Measurements from ENCODE around the gene LCT.
A peak's percentile ranks its signal among the peaks of the same experiment; 100 is the strongest.
"Not testable (repeated sequence)": the region's sequence is repeated elsewhere in the genome, so short reads cannot be mapped to it uniquely, and the experiment has no call there.

Gene LCT

GRCh38 chr2:135796606-135797005 is 40.4 kb downstream of the LCT start:
- no peak for DNase-seq

DNA sequence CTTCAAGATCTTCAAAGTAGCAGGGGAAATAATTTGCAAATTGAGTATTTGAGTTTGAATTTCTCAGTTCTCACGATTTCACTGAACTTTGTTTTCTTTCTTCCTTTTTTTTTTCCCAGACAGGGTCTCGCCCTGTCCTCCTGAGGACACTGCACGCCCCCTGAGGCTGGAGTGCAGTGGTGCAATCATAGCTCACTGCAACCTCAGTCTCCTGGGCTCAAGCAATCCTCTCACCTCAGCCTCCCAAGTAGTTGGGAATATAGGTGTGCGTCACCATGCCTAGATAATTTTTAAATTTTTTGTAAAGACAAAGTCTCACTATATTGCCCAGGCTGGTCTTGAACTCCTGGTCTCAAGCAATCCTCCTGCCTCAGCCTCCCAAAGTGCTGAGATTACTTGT is 41.3 kb downstream of the LCT start:
- not testable (repeated sequence) for DNase-seq

DNA sequence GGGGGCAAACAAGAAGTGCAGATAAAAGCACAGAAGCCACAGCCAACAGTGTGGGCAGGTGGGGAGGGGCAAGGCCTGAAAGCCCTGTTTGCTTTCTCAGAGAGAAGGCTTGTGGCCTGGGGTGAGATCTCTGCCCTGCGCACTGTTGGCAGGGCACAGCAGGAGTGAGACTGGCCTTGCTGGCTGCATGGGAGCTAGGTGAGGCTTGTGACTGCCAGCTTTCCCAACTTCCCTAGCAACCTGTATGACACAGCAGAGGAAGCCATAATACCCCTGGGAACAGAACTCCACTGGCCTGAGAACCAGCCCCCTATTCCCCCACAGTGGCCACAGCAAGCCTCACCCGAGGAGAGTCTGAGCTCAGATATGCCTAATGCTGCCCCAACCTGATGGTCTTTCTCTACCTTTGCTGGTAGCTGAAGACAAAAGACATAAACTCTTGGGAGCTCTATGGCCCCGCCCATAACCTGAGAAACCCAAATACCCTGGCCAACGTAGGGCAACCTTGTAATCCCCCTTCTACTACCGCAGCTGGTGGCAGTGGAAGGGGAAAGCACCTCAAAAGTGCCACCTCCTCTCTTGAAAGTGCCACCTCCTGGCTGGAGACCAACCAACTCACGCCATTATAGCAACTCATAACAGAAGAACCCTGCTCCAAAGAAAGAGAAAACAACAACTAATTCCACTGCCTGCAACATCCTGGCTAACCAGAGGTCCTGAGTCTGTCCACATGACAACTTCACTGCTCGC is 44.4 kb downstream of the LCT start:
- DNase-seq: no peak

DNA sequence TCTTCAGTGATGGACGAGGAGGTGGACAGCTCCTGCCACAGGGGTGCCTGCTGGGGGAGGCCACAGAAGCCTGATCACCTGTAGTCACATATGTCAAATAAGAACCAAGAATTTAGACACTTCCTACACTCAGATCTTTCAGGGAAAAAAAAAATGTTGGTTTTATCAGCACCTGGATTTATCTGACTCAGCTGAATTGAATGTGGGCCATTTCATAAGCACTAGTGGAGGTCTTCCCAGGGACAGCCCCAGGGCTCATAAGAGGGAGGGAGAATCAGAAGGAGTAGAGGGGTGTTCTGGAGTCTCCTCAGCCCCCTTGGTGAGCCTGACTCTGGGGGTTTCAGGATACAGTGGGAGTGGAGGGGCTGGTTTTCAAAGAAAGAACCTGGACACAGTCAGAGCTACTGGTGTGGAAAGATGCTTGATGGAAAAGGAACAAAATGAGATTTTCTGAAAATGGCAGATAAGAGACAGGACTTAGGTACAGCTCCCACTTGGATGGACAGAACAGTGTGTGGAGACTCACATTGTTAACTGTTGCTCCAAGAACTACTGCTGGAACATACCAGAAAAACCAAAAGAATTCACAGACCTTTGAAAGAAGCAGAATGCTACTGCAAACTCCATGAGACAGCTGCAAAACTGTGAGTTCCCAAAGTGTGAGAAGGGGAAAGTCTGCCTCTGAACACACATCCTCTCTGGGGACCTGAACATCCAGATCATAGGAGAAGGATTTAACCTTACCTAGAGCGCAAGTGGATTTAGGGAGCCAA is 45.4 kb downstream of the LCT start:
- no peak for DNase-seq

DNA sequence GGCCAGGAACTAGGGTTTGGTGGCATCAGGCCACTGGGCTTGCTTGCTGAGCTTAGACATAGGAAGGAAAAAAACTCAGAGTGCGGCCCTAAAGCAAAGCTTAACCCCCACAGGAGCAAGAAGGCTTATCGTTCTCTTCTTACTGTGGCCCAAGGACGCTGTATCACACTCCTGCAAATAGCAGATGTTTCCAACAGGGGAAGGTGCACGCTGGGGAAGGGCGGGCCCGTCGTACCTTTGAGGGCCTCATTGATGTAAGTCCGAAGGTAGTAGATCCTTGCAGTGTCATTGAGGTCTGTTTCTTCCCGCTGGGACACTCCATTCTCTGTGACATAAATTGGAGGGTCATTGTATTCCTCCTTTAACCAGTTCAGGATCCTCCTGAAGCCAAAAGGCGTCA is 46.6 kb downstream of the LCT start:
- no peak for DNase-seq

DNA sequence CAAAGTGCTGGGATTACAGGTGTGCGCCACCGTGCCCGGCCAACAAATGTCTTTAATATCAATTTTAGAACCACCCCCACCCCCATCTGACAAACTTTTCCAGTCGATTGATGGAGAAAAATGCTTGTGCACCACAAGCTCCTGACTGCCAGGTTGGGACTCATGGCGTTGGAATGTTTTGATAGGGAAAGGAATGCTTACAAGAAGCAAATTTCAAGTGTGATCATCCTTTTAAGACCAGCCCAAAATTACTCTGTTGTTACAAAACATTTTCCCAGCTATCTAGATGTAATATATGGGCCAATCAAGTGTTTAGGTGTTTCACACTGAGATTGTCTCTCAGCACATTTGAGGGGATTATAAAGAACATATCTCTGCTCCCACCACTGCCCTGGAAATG is 50.2 kb downstream of the LCT start:
- DNase-seq: no peak

DNA sequence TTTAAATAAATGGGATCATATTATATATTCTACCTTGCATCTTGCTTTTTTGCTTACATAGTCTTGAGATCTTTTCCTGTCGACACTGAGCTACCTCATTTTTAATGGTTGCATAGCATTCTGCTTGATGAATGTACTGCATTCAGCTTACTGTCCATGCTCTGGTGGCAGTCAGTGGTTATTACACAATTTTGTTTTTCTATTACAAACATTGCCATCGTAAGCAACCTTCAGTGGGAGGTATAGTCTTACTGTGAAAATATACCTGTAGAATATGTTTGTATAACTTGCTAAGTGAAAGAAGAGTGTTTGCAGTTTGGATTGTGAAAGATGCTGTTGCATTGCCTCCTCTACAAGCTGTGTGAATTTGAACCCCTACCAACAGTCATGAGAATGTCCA is 52.0 kb downstream of the LCT start:
- DNase-seq: no peak

GRCh38 chr2:135783439-135783838 is 53.5 kb downstream of the LCT start:
- no peak for DNase-seq

GRCh38 chr2:135782231-135782630 is 54.8 kb downstream of the LCT start:
- DNase-seq: no peak

DNA sequence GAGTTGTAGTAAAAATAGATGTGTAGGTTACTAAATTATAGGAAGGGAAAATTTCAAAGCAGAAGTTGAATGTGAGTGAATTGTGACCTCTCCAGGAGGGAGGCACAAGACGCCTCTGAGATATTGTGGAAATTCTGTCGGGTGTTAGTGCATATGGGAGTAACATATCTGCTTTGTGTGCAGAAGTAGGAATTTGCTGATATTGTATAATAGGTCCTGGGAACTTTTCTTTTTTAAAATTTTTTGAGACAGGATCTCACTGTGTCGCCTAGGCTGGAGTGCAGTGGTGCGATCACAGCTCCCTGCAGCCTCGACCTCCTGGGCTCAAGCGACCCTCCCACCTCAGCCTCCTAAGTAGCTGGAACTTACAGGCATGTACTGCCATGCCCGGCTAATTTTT is 60.6 kb downstream of the LCT start:
- DNase-seq: no peak

GRCh38 chr2:135775420-135775819 is 61.6 kb downstream of the LCT start:
- DNase-seq: no peak

DNA sequence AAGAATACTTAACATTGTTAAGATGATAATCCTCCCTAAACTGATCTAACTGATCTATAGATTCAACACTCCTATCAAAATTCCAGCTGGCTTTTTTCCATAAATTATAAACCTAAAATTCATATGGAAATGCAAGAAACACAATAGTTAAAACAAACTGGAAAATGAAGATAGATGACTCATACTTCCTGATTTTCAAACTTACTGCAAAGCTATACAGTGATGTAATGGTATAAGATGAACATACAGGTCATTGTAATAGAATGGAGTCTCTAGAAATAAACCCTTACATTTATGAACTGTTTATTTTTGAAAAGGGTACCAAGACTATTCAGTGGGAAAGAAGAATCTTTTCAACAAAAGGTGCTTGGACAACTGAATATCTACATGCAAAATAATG is 63.1 kb downstream of the LCT start:
- DNase-seq: no peak

DNA sequence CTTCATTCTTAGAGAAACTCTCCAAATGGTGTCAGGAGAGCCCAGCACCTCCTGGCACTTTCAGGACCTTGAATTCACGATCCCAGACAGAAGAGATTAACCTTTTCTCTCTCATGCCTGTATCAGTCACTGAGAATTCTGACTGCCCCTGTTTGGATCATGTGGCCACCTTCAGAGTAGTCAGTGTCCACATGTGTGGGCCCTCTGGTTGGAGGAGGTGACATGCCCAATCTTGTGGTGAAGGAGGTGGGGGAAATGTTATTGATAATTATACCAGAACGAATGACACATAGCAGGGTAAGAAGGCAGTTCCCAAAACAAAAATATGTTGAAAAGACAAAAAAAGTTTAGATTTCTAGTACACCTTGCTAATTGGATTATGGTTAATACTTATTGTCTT is 63.7 kb downstream of the LCT start:
- DNase-seq: no peak

GRCh38 chr2:135768863-135769262 is 68.1 kb downstream of the LCT start:
- DNase-seq: no peak

- no peak for DNase-seq
These were observed 74.5 kb downstream of the LCT start for GRCh38 chr2:135762530-135762929.

DNA sequence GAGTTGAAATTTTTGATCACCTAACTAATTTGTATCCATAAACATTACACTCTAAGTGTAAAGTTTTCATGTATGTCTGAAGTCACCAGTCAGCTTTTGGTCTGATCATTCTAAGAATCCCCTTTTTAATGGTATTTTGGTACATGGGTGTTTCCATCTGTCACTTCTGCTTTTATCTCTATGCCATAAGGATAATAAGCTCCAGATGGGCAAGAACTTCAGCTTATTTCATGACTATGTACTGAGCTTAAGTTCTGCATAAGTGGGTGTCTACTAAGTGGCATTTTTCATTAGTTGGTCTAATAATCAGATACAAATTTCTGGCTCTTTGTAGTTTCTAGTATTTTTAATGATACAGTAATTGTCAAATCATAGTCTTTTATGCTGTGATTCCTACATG is 75.0 kb downstream of the LCT start:
- peak; percentile 74 for DNase-seq

DNA sequence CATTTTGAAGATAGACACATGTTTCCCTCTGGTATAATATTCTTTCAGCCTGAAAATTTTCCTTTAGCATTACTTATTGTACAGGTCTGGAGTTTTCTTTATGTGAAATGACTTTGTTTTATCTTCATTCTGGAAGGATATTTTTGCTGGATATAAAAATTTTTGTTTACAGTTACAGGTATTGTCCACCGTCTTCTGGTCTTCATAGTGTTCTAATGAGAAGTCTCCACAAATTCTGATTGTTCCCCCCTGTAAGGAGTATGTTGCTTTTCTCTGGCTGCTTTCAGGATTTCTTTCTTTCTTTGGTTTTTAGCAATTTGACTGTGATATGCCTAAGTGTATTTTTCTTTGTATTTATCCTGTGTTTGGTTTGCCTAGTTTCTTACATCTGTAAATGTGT is 80.3 kb downstream of the LCT start:
- DNase-seq: no peak

DNA sequence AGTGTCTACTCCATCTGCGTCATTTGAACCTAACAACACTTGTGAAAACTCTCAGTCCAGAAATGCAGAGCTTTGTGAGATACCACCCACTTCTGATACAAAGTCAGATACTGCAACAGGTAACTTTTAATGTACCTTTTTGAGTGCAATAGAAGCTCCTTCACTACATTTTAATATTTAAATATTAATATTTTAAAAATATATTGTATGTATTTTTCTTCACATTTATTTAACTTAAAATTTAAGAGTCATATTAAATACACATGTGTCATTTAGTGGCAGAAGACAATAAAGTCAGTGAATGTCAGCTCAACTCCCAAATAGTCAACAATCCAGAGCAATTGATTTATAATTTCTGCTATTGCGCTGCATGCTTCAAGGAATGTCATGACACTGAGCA is 81.4 kb downstream of the LCT start:
- no peak for DNase-seq

GRCh38 chr2:135745545-135745944 is 91.4 kb downstream of the LCT start:
- DNase-seq: no peak

DNA sequence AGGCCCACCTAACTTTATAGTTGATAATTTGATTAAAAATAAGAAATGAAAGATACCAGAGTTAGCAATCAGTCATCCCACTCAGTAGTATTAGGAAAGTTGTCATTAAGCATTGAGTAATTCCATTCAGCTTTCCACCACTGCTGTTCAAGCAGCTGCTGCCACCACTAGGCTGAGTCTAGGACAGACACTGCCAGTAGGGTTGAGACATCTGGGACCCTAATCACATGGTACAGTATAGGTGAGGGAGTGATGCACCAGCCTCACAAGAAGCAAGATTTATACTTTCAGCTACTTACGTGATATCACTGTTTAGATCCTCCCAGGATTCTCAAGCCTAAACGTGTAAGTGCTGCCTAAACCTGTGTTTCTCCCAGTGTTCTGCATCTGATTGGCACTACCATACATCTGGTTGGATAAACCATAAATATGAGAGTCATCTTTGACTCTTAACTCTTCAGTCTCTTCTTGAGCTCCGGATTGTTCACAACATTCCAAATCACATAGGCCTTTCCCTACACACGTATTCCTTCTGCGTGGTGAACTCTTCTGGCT is 92.1 kb downstream of the LCT start:
- no peak for DNase-seq

- DNase-seq: no peak
These were observed 93.1 kb downstream of the LCT start for GRCh38 chr2:135743860-135744259.

- DNase-seq: peak; percentile 44
These were observed 94.6 kb downstream of the LCT start for GRCh38 chr2:135742325-135742757.

DNA sequence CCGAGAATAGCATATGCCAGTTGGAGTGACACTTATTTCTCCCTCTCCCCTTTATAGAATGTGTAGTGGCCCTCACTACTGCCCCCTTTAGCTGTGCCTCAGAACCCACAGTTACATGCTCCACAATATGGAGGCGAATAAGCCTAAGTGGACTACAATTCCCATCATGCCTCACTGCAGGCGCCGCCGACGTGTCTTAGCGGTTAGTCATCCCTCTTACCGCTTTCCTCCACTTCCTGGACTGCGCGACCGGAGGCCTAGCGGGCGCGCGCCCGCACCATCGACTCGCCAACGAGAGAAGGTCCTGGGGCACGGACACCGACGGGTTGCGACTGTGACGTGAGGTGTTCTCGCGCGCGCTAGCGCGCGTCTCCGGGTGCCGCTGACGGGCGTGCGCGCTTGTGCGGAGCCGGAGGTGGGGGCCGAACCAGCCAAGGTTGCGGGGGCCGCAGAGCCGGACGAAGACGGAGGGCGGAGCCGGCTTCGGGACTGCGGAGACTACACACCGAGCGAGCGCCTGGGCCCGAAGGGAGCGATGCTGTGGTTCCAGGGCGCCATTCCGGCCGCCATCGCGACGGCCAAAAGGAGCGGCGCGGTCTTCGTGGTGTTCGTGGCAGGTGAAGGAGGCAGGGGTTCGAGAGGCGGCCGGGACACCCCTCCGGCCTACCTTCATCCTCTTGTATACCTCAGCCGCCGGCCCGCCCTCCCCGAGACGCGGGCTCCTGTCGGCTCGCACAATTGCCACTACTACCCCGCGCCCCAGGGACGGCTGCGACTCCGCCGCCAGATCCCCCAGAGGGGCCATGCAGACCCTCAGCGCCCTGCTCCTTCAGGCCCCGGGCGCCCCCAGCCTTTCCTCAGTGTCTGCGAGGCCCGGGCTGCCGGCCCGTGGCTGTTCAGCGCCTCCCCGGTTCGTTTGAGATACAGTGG is 95.3 kb downstream of the LCT start, which contains the start of gene UBXN4:
Gene UBXN4, plus strand, starts transcription at position 461 of the 930 bp plus-strand sequence. Its CDS starts 75 bp downstream, at position 536.
- DNase-seq: peak; percentile 97
